ENCODE measurements around the gene FKBP8. TPM values are rescaled to one million over a fixed set of nuclear protein-coding genes. Genes with fewer than 3 reads are reported as not detected.
"Not testable (repeated sequence)": the region's sequence is repeated elsewhere in the genome, so short reads cannot be mapped to it uniquely, and the experiment has no call there.

FKBP8 gene
- polyA plus RNA-seq (2013, experiment 1 of 2; ENCODE audit: insufficient read length): 283 TPM
- 304 TPM for polyA plus RNA-seq (2013, experiment 2 of 2; ENCODE audit: insufficient read length)

GRCh38 chr19:18542941-18543813, at the start of gene FKBP8:
TSS of gene FKBP8 (minus strand) at chr19:18543573. CDS start at chr19:18541970, 1,603 bp downstream.
- peak; percentile 84 for DNase-seq

GRCh38 chr19:18592732-18593131, 49.4 kb upstream of the FKBP8 start:
- not testable (repeated sequence) for DNase-seq

DNA sequence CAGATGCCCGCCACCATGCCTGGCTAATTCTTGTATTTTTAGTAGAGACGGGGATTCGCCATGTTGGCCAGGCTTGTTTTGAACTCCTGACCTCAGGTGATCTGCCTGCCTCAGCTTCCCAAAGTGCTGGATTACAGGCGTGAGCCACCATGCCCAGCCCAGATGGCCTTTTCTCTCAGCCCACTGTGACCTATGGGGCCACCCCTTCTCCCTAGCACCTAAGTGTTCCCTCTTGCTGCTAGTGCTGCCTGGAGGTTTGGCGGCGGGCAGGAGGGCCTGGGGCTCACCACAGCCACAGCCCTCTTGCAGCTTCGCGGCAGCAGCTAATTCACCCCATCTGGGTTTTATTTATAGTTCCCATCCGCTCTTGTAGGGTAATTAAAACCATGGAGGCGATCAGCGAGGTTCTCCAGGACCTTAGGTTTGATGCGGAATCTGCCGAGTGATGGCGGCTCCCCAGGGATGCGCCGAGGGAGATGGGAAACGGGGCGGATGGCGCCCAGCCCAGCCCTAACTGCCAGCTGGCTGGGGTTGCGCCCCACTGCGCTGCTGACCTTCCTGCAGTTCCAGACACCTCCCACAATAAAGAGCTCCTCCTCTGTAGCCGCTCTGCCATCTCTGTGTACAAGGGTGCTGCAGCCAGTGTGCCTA, 48.5 kb upstream of the FKBP8 start:
- DNase-seq: peak; percentile 77

GRCh38 chr19:18590273-18591272, 47.2 kb upstream of the FKBP8 start:
- peak; percentile 77 for DNase-seq

DNA sequence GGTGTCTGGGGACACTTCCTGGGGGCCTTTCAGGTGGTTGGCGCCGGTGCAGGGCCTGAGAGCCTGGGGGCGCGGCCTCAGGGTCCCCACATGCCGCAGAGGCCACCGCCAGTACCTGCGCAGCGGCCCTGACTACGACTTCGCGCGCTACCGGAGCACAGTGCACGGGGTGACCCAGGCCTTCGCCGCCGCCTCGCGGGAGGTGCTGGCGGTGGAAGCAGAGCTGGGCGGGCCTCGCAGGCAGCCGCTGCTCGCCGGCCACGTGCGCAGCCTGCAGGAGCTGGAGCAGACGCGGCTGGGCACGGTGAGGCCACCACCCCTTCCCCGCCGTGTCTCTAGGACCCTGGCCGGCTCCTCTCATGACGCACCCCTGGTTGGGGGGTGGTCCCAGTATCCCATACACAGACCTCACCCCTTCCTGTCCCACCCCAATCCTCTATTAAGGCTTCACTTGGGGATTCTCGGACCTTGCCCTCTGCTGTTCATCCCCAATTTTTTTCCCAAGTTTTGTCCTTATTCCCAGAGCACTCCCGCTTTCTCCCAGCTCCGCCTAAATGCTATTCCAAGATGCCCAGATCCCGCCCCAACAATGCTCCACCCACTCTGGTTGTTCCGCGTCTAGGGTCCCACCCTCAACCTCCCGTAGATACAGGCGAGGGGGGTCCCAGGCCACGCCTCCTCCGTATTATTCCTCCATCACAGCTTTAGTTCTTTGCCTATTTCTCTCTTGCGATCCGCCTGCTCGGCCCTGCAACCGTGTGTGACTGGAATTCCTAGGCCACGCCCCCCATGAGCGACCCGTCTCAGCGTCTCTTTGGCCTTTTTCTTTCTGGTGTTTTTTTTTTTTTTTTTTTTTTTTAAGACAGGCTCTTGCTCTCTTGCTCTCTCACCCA, 46.3 kb upstream of the FKBP8 start:
- DNase-seq: peak; percentile 66

DNA sequence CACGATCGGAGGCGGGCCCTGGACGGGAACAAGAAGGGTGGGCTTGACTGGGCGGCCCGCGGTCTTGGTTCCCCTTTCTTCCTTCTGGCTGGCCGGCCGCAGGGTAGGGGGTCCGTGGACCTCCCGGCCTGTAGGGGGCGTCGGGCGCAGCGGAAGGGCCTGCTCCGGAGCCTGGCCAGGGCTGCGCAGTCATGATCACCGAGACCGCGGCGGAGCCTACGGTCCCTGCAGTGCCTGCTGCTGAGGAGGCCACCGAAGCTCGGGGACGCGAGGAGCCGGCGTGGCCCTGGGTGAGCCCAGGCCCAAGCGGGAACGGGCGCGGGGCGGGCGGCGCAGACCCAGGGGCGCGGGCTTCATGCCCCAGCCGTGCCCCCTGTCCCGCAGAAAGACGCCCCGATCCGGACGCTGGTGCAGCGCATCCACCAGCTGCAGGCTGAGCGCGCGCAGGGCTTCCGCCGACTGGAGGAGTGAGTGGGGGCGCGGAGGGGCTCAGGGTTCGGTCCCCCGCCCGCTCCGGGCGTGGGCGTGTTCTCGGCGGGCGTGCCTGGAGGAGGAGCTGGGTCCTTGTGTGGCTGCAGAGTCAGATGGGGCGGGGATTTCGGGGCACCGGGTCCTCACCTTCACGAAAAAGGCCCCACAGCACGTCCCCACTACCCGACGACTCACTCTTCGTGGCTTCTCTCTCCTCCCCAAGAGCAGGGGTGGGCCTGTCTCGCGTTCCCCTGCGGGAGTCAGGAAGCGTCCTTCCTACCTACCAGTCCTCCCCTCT, 45.4 kb upstream of the FKBP8 start, which contains the start of gene REX1BD:
TSS of gene REX1BD (plus strand) at position 188 of the 769 bp plus-strand sequence. CDS start at position 192, 4 bp downstream.
- DNase-seq: peak; percentile 74

- DNase-seq: no peak
These were observed 44.7 kb upstream of the FKBP8 start for GRCh38 chr19:18587962-18588610.

DNA sequence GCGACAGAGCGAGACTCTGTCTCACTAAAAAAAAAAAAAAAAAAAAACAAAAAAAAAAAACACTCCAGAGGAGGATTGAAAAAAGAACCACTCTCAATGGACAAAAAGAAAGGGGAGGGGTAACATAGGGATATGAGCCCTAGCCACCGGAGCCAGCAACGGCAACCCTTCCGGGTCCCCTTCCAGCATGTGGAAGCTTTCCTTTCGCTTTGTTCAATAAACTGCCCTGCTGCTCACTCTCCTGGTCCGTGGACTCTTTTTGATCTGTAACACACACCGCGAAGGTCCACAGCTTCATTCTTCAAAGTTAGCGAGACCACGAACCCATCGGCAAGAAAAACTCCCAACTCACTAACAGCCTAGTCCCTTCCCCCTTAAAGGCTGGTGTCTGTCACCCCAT, 44.2 kb upstream of the FKBP8 start:
- no peak for DNase-seq

DNA sequence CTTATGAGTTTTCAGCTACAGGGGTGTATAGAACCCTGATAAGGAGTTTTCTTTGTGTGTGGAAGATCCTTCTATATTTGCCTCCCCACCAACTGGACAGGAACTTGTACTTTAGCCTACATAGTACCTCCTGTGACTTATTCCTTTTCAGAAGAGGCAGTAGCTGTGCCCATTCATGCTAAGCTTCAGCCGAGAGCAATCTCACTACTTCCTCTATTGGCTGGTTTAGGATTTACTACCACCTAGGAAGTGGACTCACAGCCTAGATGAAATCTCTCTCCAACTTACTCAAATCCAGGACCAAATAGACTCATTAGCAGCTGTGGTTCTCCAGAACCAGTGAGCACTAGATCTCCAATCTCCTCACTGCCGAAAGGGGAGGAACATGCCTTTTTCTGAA, 42.9 kb upstream of the FKBP8 start:
- DNase-seq: no peak

- DNase-seq: no peak
These were observed 36.9 kb upstream of the FKBP8 start for GRCh38 chr19:18580311-18580710.

DNA sequence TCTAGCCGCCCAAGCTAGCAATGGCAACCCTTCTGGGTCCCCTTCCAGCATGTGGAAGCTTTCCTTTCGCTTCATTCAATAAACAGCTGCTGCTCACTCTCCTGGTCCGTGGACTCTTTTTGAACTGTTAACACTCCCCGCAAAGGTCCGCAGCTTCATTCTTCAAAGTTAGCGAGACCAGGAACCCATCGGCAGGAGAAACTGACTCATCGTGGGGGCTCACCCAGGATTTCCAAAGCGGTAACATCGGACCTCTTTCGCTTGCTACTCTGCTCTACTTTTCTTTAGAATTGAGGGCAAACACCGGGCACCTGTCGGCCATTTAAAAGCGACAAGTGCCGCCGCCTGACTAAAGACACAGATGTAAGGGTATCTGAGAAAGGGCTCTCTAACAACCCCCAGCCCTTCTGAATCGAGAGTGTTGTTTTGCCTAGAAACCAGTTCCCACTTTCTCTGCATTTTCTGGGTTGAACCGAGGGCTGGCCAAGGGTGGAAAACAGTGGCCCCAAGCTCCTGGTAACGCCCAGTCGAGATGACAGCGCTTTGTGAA, 34.1 kb upstream of the FKBP8 start:
- DNase-seq: no peak

- DNase-seq: no peak
These were observed 33.0 kb upstream of the FKBP8 start for GRCh38 chr19:18576383-18576782.

- DNase-seq: no peak
These were observed 31.4 kb upstream of the FKBP8 start for GRCh38 chr19:18574691-18575291.

DNA sequence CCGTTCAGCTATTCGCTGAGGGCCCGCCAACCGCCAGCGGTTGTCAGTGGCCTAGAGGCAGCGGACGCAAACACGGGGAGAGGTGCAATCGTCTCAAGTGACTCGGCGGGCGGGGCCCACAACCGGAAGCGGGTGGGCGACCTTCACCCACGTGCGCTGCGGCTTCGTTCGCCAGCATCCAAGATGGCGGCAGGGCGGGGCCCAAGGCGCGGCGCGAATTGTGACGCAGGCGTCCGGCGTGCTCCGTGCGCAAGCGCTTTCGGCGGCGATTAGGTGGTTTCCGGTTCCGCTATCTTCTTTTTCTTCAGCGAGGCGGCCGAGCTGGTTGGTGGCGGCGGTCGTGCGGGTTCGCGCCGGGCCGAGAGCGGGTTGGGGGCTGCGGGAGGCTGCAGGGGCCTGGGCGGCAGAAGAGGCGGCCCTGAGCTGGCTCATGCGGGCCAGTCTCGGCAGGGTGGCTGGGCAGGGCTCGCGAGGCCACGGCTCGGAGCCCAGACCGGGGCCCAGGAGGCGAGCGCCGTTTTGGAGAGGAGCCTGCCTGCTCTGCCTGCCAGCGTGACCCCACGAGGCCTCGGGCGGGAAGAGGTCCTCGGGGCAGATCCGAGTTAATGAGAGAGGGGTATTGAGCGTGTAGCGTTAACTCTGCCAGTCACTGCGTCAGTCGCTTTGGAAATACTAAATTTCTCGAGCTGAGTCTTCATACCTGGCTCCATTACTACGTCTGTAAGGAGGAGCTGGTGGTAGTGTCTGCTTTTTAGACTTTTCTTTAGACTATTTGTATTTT, 28.4 kb upstream of the FKBP8 start, which contains the start of gene UBA52:
TSS of gene UBA52 (plus strand) at position 294 of the 781 bp plus-strand sequence. CDS start 1,444 bp downstream, outside the sequence.
- peak; percentile 96 for DNase-seq

GRCh38 chr19:18568367-18568766, 25.0 kb upstream of the FKBP8 start:
- DNase-seq: no peak

DNA sequence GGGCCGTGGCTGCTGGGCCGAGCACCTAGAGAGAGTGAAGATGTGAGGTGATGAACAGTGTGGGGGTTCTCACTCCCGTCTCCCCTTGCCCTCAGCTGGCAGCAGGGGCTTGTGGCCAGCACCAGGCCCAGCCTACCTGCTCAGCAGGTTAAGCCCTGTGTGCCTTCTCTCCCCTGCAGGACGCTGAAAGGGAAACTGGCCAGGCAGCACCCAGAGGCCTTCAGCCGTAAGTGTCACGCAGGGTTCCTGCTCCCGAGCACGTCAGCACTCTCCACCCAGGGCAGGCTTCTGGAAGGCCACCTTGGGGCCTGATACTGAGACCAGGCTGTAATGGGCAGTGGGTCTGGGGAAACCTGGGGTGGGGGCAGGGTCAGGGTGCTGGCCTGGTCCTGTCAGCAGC, 23.6 kb upstream of the FKBP8 start:
- no peak for DNase-seq

DNA sequence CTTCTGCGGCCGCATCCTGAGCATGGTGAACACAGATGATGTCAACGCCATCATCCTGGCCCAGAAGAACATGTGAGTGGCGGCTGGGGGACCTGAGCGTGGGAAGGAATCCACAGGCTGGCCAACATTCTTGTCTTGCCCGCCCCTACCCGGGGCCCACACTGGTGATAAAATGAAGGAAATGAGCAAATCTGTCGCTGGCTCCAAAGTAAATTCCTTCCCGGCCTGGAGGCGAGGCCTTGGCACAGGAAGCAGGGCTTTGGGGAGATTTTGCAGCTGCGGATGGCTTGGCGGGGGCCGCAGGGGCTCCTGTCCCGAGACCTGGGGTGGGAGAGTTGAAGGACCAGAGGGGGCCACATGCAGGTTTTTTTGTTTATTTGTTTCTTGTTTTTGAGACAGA, 18.7 kb upstream of the FKBP8 start:
- no peak for DNase-seq

- no peak for DNase-seq
These were observed 16.3 kb upstream of the FKBP8 start for GRCh38 chr19:18559685-18560084.
